Measurements from ENCODE around the gene TMED5. TPM values are rescaled to one million over a fixed set of nuclear protein-coding genes. Genes with fewer than 3 reads are reported as not detected.

The TMED5 gene
- total RNA-seq, 6 experiments from 2014 or later = 65.3 to 154 (median 88.9) TPM

DNA sequence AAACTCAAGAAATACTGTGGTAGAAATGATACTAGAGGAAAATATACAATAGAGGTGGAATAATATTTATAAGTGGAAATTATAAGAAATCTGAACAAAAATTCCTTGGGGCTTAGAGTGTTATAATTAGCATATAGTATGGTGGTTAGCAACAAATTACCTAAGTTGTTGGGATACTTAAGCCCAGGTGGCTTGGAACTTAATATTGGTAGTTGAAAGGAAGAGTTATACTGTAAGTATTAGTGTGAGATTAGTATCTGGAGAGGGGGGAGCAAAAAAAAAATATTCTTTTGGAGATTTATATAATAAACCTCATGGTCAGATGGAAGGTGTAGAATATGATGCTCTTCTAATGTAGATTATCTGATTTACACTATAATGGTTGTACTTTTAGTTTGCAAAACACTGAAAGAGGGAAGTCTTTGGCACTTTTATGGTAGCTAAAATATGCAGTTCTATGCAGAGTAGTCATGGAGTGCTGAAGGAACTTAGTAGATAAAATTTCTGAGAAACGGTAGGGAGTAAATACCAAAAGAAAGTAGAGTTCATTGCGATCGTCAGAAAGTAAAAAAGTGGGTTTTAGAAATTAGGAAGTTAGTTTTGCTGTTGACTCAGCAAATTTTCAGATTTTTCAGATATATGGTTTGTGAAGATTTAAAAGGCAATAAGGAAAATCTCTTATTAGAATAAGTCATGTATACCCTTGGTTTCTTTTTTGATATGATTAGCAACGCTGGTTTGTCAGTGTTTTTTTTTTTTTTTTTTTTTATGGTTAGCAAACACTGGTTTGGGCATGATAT is 55.5 kb downstream of the TMED5 start:
- TF ChIP-seq, protein P1, sequence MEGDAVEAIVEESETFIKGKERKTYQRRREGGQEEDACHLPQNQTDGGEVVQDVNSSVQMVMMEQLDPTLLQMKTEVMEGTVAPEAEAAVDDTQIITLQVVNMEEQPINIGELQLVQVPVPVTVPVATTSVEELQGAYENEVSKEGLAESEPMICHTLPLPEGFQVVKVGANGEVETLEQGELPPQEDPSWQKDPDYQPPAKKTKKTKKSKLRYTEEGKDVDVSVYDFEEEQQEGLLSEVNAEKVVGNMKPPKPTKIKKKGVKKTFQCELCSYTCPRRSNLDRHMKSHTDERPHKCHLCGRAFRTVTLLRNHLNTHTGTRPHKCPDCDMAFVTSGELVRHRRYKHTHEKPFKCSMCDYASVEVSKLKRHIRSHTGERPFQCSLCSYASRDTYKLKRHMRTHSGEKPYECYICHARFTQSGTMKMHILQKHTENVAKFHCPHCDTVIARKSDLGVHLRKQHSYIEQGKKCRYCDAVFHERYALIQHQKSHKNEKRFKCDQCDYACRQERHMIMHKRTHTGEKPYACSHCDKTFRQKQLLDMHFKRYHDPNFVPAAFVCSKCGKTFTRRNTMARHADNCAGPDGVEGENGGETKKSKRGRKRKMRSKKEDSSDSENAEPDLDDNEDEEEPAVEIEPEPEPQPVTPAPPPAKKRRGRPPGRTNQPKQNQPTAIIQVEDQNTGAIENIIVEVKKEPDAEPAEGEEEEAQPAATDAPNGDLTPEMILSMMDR (IDR thresholded peaks at IDR 0.05) = no peak
- TF ChIP-seq POLR2A (IDR thresholded peaks at IDR 0.05) = no peak
- Histone ChIP-seq H3K27ac (no peak overlapping the region), H3K36me3 (peaks cover 0 to 3% (median 0%) of the 10 kb centered on the region in 4 donors), H3K27me3 (no peaks in the 10 kb centered on the region), H3K4me1 (peaks cover 0 to 10% (median 4%) of the 10 kb centered on the region in 4 donors), H3K4me3 (no peak overlapping the region), H3K9me3 (no peaks in the 10 kb centered on the region)
- no peak for ATAC-seq
- no peak for DNase-seq
- 76% methylated on average over 4 of the region's 4 CpGs for WGBS (ENCODE audit: insufficient coverage, low coverage, low lambda C conversion rate, missing lambda C conversion rate)
- intact Hi-C loops (cut with DNase I) = no loop called here

DNA sequence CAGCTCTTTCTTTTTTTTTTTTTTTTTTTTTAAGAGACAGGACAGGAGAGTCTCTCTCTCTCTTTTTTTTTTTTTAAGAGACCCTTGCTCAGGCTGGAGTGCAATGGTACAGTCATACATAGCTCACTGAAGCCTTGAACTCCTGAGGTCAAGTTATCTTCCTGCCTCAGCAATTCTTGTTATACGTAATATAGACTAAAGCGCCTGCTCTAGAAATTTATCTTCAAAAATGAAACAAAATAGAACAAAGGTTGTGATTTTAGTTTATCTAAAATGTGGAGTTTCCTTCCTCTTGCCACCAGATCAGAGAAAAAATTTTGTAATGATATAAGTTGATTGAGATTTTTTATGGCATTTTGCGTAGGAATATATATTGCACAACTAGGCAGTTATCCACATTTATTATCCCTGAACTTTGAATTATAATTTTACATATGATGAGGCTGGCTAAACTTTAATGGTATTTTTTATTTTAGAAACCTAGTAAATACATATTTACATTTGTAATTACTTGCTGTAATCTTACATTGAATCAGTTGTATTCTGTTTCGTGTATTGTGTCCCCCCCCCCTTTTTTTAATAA is 56.9 kb downstream of the TMED5 start:
- H3K27ac ChIP-seq = no peak overlapping the region
- ATAC-seq (peak in 3 of 4 donors; percentile 37 to 64 (median 54)), DNase-seq (no peak)
- no peak overlapping the region for H3K4me3 ChIP-seq
- no peaks in the 10 kb centered on the region for H3K9me3 ChIP-seq
- intact Hi-C loops (cut with DNase I) = no loop called here
- WGBS (ENCODE audit: insufficient coverage, low coverage, low lambda C conversion rate, missing lambda C conversion rate) = 56% methylated on average over 4 of the region's 4 CpGs
- no peaks in the 10 kb centered on the region for H3K27me3 ChIP-seq
- no peaks in the 10 kb centered on the region for H3K4me1 ChIP-seq
- peaks cover 0 to 7% (median 0%) of the 10 kb centered on the region in 4 donors for H3K36me3 ChIP-seq
- TF ChIP-seq, protein P1 (IDR thresholded peaks at IDR 0.05) = no peak
- no peak for TF ChIP-seq POLR2A (IDR thresholded peaks at IDR 0.05)

DNA sequence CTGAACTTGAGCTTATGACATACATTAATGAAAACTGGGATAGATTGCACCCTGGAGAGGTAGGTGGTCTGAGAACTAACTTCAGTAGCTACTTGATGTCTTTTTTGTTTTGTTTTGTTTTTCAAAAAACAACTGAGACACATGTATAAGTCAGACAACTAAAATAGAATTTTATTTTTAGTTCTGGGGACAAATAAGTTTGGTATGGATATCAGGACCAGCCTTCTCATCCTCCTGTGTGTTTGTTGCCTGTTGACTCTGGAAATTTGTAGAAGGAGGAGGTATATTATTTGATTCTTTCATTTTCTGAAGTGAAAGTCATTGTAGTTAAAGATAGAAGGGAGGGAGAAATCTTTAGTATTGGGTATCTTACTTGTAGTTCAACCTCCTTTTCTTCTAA is 59.6 kb downstream of the TMED5 start:
- Histone ChIP-seq H3K27ac (no peak overlapping the region), H3K4me1 (no peaks in the 10 kb centered on the region), H3K4me3 (no peak overlapping the region), H3K9me3 (no peaks in the 10 kb centered on the region), H3K27me3 (no peaks in the 10 kb centered on the region), H3K36me3 (peaks cover 0 to 15% (median 1%) of the 10 kb centered on the region in 4 donors)
- TF ChIP-seq POLR2A (IDR thresholded peaks at IDR 0.05) = no peak
- TF ChIP-seq, protein P1 (IDR thresholded peaks at IDR 0.05) = no peak
- no peak for ATAC-seq
- intact Hi-C loops (cut with DNase I) = no loop called here
- DNase-seq = no peak

DNA sequence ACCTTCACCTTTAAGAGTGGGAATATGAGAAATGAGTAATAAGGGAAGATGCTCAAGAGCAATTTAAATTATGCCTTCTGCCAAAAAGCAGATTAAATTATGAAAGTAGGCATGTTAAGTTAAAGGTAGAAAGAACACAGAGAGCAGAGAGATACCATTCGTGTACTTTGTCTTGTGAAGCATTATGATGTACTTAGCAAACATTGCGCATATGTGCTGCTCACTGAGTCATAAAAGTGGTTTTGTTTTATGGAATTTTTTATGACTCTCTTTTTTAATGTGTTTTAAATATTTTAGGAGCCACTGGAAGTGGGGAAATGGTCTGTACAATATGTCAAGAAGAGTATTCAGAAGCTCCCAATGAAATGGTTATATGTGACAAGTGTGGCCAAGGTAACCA is 65.8 kb downstream of the TMED5 start:
- DNase-seq (no peak), ATAC-seq (no peak)
- Histone ChIP-seq H3K4me3 (no peak overlapping the region), H3K9me3 (no peaks in the 10 kb centered on the region), H3K4me1 (no peaks in the 10 kb centered on the region), H3K27ac (no peak overlapping the region), H3K27me3 (no peaks in the 10 kb centered on the region), H3K36me3 (peaks cover 0 to 15% (median 1%) of the 10 kb centered on the region in 4 donors)
- intact Hi-C loops (cut with DNase I) = no loop called here
- WGBS (ENCODE audit: insufficient coverage, low coverage, low lambda C conversion rate, missing lambda C conversion rate) = 92% methylated on average over 2 of the region's 2 CpGs
- TF ChIP-seq, protein P1 (IDR thresholded peaks at IDR 0.05) = no peak

All from right lobe of liver (tissue), 6 donors.